GM18519 (cell line): ENCODE results near the gene POP5.
"Not testable (repeated sequence)": the region's sequence is repeated elsewhere in the genome, so short reads cannot be mapped to it uniquely, and the experiment has no call there.

Experiments
- ATAC-seq: cut with Tn5 transposase; IDR thresholded peaks from one replicate; pipeline ENCODE4 v1.9.1; 2021; ENCODE audit warnings: mild to moderate bottlenecking, moderate library complexity; ENCODE audit not compliant: unreplicated experiment, low FRiP score

POP5 gene, protein sequence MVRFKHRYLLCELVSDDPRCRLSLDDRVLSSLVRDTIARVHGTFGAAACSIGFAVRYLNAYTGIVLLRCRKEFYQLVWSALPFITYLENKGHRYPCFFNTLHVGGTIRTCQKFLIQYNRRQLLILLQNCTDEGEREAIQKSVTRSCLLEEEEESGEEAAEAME

GRCh38 chr12:120580787-120581723 lies at the start of gene POP5:
POP5 (minus strand) TSS chr12:120581402; CDS start chr12:120581362, 40 bp downstream.
- peak; percentile 90 for ATAC-seq

DNA sequence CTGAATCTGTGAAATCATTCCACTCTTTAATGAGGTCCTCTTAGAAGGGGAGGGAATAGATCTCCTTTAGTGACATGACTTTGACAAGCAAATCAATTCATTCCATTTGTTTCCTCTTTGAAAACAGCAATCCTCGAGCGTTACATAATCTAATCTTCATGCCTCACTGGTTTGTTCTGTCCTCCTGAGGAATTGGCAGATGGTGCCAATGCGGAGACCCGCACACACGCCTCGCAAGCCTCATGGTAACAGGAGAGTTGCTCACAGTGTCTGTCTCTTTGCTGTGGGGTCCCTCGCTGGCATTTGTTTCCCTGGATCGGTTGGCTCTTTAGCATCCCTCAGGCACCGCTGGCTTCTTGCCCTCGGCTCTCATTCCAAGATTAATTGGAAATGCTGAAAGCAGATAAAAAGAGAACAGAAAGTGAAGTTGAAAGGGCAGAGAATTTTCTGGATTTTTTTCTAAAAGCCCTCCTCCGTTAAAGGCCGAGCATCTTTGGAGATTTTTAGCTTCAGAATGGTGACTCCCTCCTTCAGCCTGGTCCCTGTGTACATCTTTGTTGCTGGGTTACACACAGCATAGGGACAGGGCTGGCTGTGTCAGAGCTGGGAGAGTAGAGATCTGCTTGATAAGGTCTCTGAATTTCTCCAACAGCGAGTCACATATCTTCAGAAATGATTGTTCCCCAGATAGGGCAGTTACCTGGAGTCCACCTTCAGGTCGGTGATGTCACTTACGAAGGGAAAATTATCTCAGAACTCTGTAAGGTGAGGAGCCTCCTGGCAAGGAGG lies 49.1 kb upstream of the POP5 start:
- ATAC-seq: no peak

- ATAC-seq: no peak
These were observed 47.7 kb upstream of the POP5 start for GRCh38 chr12:120628919-120629318.

DNA sequence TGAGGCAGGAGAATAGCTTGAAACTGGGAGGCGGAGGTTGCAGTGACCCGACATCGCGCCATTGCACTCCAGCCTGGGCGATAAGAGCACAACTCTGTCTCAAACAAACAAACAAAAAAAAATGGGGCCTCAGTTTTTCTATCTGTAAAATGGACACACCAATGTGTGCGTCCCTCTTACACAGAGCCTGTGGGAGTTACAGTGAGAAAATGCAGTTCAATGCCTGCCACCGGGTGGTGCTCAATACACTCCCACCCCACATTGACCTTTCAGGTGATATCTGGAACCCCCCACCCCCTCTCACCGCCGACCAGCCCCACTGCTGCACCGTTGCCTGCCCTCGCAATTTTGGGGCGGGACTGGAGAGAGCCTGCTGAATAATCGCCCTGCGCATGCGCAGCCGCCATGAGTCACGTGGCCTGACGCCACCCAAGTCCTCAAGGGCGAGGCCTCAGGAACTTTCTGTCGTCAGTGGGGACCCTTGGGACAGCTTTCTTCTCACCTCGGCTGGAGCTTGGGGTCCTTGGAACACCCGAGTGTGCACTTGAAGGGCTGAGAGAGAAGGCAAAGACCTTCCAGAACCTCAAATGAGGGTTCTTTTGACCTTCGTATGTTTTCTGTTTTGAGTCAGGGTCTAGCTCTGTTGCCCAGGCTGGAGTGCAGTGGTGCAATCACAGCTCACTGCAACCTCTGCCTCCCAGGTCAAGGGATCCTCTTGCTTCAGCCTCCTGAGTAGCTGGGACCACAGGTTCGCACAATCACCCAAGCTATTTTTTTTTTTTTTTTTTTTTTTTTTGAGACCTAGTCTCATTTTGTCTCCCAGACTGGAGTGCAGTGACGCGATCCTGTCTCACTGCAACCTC lies 44.6 kb upstream of the POP5 start:
- no peak for ATAC-seq

- ATAC-seq: no peak
These were observed 39.4 kb upstream of the POP5 start for GRCh38 chr12:120620624-120621023.

DNA sequence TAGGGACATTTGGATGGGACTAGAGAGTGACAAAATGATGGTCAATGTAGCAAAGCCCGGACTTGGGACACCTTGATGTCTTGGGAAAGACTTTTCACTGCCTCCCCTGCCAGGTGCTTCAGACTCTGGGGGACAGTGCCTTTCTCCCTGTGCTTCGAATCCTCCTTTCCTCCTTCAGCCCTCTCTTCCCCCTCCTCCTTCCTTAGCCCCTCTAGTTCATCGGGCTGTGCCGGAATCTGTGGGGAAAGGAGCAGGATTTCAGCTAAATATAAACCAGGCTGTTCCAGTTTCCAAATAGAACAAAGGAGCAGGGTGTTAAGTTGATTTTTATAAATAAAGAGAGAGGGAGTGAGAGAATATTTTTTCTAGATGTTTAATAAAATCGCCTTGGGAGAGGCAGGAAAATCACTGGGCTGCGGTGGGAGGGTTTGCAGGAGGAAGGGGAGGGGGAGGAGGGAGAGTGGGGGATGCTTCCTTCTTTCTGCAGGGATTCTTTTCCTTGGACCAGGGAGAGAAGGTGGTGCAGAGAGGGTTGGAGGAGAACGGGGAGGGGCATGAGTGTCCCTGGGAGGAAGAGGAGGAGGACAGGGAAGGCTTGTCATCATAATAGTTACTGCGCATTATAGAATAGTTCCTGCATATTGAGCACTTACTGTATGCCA lies 37.9 kb upstream of the POP5 start:
- no peak for ATAC-seq

GRCh38 chr12:120617767-120618166 lies 36.6 kb upstream of the POP5 start:
- ATAC-seq: not testable (repeated sequence)

DNA sequence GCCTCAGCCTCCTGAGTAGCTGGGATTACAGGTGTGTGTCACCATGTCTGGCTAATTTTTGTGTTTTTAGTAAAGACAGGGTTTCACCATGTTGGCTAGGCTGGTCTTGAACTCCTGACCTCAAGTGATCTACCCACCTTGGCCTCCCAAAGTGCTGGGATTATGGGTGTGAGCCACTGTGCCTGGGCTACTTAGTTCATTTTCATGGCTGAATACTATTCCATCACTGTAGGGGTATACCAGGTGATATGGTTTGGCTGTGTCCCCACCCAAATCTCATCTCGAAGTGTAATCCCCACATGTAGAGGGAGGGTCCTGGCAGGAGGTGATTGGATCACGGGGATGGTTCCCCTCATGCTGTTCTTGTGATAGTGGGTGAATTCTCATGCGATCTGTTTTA lies 36.0 kb upstream of the POP5 start:
- ATAC-seq: not testable (repeated sequence)

GRCh38 chr12:120614848-120615247 lies 33.6 kb upstream of the POP5 start:
- no peak for ATAC-seq

- not testable (repeated sequence) for ATAC-seq
These were observed 30.3 kb upstream of the POP5 start for GRCh38 chr12:120611534-120611933.

- no peak for ATAC-seq
These were observed 29.4 kb upstream of the POP5 start for GRCh38 chr12:120610560-120610959.

GRCh38 chr12:120602416-120602815 lies 21.2 kb upstream of the POP5 start:
- not testable (repeated sequence) for ATAC-seq

DNA sequence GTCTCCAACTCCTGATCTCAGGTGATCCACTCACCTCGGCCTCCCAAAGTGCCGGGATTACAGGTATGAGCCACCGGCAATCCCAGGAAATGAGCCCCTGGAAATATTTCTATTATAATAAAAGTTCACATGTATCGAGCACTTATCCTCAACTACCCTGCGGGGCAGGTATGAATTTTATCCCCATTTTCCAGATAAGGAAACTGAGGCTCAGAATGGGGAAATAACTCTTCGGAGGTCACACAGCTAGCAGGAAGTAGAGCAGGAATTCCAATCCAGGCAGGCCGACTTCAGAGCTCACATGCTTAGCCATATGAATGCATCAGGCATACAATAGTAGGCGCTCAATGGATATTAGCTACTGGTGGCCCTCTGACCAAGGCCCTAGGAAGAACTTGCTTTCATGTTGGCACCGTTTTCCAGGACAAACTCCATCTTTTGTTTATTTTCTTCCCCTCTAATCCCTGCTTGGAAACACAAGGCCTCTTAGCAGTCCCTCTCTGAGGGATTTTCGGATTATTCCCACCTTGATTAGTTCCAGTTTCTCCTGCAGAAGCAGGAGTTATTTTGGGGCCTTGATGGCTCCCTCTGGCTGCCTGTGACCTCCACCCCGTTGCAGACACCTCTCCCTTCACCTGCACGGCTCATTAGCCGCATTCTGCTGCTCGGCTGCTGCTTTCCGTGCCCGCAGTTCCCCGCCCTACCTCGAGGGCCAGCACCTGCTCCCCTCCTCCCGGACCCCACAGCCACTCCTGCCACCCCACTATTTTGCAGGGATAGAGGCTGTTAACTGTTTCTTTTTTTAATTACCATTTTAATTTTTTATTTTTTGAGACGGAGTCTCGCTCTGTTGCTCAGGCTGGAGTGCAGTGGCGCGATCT lies 18.7 kb upstream of the POP5 start:
- no peak for ATAC-seq

DNA sequence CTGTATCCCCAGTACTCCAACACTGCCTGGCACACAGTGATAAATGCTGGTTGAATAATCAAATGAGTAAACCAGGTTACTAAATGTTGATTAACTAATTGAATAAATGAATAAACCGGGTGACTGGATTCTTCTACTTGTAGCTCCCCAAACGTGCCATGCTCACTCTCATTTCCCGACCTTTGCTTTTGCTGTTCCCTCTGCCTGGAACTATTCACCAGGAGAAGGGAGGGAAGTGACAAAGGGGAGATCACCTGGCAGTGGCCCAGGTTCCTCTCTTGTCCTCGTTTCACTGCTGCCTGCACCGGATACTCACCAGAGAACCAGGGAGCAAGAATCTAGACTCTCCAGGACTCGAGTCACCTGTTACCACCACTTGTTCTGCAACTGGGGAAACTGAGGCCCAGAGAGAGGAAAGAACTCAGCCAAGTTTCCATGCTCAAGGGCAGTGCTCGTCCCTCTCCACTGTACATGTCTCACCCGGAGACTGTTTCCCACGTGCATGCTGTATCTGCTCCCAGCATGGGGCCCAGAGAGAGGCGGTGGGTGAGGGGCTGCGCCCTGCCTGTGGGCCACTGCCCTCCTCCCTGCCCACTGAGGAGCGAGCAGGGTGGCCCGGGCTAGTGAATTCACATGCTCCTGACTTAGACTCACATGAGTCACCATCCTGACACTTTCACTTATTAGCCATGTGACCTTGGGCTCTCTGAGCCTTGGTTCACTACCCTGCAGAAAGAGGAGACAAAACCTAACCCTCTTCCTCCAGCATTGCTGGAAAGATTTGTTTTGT lies 17.7 kb upstream of the POP5 start:
- ATAC-seq: no peak

DNA sequence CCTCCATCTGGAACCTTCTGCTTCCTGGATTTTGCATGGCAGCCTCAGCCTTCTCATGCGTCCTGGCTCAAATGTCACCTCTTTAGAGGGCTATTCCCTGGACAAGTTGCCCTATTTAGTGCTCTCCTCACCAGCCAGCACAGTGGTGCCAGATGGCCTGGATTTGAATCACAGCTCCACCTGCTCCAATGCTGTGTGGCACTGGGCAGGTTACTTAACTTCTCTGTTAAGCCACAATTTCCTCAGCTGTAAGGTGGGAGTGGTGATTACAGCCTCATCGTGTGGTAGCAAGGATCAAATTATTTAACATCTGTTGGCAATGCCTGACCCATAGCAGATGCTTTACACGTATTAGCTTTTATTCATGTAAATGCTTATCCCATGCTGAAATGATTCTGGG lies 16.7 kb upstream of the POP5 start:
- no peak for ATAC-seq

- ATAC-seq: no peak
These were observed 15.7 kb upstream of the POP5 start for GRCh38 chr12:120596901-120597300.

GRCh38 chr12:120592121-120593049 lies 11.2 kb upstream of the POP5 start:
- no peak for ATAC-seq
